ENCODE measurements around the gene RNF220.
"Not testable (repeated sequence)": the region's sequence is repeated elsewhere in the genome, so short reads cannot be mapped to it uniquely, and the experiment has no call there.

RNF220 gene

GRCh38 chr1:44560696-44561095 lies 155.6 kb downstream of the RNF220 start:
- not testable (repeated sequence) for H3K4ac ChIP-seq (ENCODE audit: low read depth, low read length); H2BK5ac ChIP-seq (ENCODE audit: low read depth, low read length, poor library complexity); H3K27me3 ChIP-seq (ENCODE audit: insufficient read depth, low read length); H4K8ac ChIP-seq (ENCODE audit: low read depth, low read length); H3K36me3 ChIP-seq (ENCODE audit: control insufficient read depth in 1 of 2, insufficient read depth in 2 of 2, low read length in 2 of 2); H3K18ac ChIP-seq (ENCODE audit: low read length); H2AK5ac ChIP-seq (ENCODE audit: low read length); H4K91ac ChIP-seq (ENCODE audit: low read depth, low read length); H4K12ac ChIP-seq (ENCODE audit: low read depth, low read length); H3K4me3 ChIP-seq (ENCODE audit: low read depth, low read length); H2BK120ac ChIP-seq (ENCODE audit: insufficient read depth, low read length, poor library complexity); H2AFZ ChIP-seq (ENCODE audit: insufficient read depth, low read length, poor library complexity); H3K4me2 ChIP-seq (ENCODE audit: low read length); H3K9me3 ChIP-seq (ENCODE audit: insufficient read depth, low read depth, low read length); H2BK12ac ChIP-seq (ENCODE audit: low read length); H3K4me1 ChIP-seq (ENCODE audit: control insufficient read depth in 1 of 2, insufficient read depth in 2 of 2, low read length in 2 of 2); H3K27ac ChIP-seq (ENCODE audit: low read depth, low read length); H3K14ac ChIP-seq (ENCODE audit: low read length); H3K79me1 ChIP-seq (ENCODE audit: low read length); H3K79me2 ChIP-seq (ENCODE audit: control insufficient read depth, insufficient read depth, low read length, poor library complexity); DNase-seq; H3K23ac ChIP-seq (ENCODE audit: low read length); H3K9ac ChIP-seq (ENCODE audit: low read length)
- no CpG with 5 or more reads among the region's 3 CpGs for WGBS (ENCODE audit: extremely low coverage, insufficient coverage, insufficient read length)

DNA sequence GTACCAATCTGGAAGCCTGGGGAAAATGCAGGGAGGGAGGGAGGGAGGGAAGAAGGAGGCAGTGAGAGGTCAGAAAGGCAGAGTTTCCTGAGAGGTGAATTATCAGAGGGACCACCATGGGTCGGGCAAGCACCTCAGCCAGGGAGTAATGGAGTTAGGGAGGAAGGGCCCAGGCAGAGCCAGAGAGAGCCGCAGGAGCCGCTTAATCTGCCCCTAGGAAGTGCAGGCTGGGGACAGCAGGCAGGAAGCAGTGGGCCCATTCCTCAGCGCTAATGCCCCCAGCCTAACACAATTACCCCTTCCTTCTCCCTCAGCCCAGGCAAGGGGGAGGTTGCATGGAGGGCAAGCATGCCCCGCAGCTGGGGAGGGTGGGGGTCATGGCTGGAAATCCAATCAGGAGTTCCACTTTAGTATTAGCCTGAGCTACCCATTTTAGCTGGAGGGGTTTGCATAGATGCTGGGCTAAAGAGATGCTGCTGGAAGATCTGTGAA lies 160.2 kb downstream of the RNF220 start:
- no peak overlapping the region for H4K8ac ChIP-seq (ENCODE audit: low read depth, low read length)
- no peak overlapping the region for H3K4ac ChIP-seq (ENCODE audit: low read depth, low read length)
- H3K18ac ChIP-seq (ENCODE audit: low read length) = no peak overlapping the region
- no peak overlapping the region for H3K4me2 ChIP-seq (ENCODE audit: low read length)
- H4K12ac ChIP-seq (ENCODE audit: low read depth, low read length) = no peak overlapping the region
- no peak overlapping the region for H3K27ac ChIP-seq (ENCODE audit: low read depth, low read length)
- H3K14ac ChIP-seq (ENCODE audit: low read length) = no peak overlapping the region
- H3K9me3 ChIP-seq (ENCODE audit: insufficient read depth, low read depth, low read length) = no peaks in the 10 kb centered on the region
- no peak overlapping the region for H2AK5ac ChIP-seq (ENCODE audit: low read length)
- H3K23ac ChIP-seq (ENCODE audit: low read length) = no peak overlapping the region
- H3K4me3 ChIP-seq (ENCODE audit: low read depth, low read length) = no peak overlapping the region
- DNase-seq = no peak
- H3K79me2 ChIP-seq (ENCODE audit: control insufficient read depth, insufficient read depth, low read length, poor library complexity) = no peaks in the 10 kb centered on the region
- H3K79me1 ChIP-seq (ENCODE audit: low read length) = no peaks in the 10 kb centered on the region
- WGBS (ENCODE audit: extremely low coverage, insufficient coverage, insufficient read length) = no CpG with 5 or more reads among the region's 5 CpGs
- no peaks in the 10 kb centered on the region for H3K27me3 ChIP-seq (ENCODE audit: insufficient read depth, low read length)
- H2BK120ac ChIP-seq (ENCODE audit: insufficient read depth, low read length, poor library complexity) = no peak overlapping the region
- no peak overlapping the region for H2AFZ ChIP-seq (ENCODE audit: insufficient read depth, low read length, poor library complexity)
- H3K4me1 ChIP-seq (ENCODE audit: control insufficient read depth in 1 of 2, insufficient read depth in 2 of 2, low read length in 2 of 2) = no peaks in the 10 kb centered on the region
- no peaks in the 10 kb centered on the region for H3K36me3 ChIP-seq (ENCODE audit: control insufficient read depth in 1 of 2, insufficient read depth in 2 of 2, low read length in 2 of 2)
- H2BK12ac ChIP-seq (ENCODE audit: low read length) = no peak overlapping the region
- H2BK5ac ChIP-seq (ENCODE audit: low read depth, low read length, poor library complexity) = no peak overlapping the region
- H4K91ac ChIP-seq (ENCODE audit: low read depth, low read length) = no peak overlapping the region
- H3K9ac ChIP-seq (ENCODE audit: low read length) = no peak overlapping the region

- Histone ChIP-seq H2AK5ac (ENCODE audit: low read length) (no peak overlapping the region), H3K9ac (ENCODE audit: low read length) (no peak overlapping the region), H2BK5ac (ENCODE audit: low read depth, low read length, poor library complexity) (no peak overlapping the region), H3K27ac (ENCODE audit: low read depth, low read length) (no peak overlapping the region), H2BK120ac (ENCODE audit: insufficient read depth, low read length, poor library complexity) (no peak overlapping the region), H3K4me2 (ENCODE audit: low read length) (no peak overlapping the region), H3K18ac (ENCODE audit: low read length) (no peak overlapping the region), H4K91ac (ENCODE audit: low read depth, low read length) (no peak overlapping the region), H3K4me3 (ENCODE audit: low read depth, low read length) (no peak overlapping the region), H4K12ac (ENCODE audit: low read depth, low read length) (no peak overlapping the region), H3K79me1 (ENCODE audit: low read length) (no peaks in the 10 kb centered on the region), H3K4ac (ENCODE audit: low read depth, low read length) (no peak overlapping the region), H3K14ac (ENCODE audit: low read length) (no peak overlapping the region), H4K8ac (ENCODE audit: low read depth, low read length) (no peak overlapping the region), H2AFZ (ENCODE audit: insufficient read depth, low read length, poor library complexity) (no peak overlapping the region), H3K36me3 (ENCODE audit: control insufficient read depth in 1 of 2, insufficient read depth in 2 of 2, low read length in 2 of 2) (no peaks in the 10 kb centered on the region), H3K9me3 (ENCODE audit: insufficient read depth, low read depth, low read length) (no peaks in the 10 kb centered on the region), H3K27me3 (ENCODE audit: insufficient read depth, low read length) (no peaks in the 10 kb centered on the region), H2BK12ac (ENCODE audit: low read length) (no peak overlapping the region), H3K23ac (ENCODE audit: low read length) (no peak overlapping the region), H3K4me1 (ENCODE audit: control insufficient read depth in 1 of 2, insufficient read depth in 2 of 2, low read length in 2 of 2) (no peaks in the 10 kb centered on the region), H3K79me2 (ENCODE audit: control insufficient read depth, insufficient read depth, low read length, poor library complexity) (no peaks in the 10 kb centered on the region)
- no peak for DNase-seq
- no CpG with 5 or more reads among the region's 6 CpGs for WGBS (ENCODE audit: extremely low coverage, insufficient coverage, insufficient read length)
Measured at GRCh38 chr1:44565833-44566232, 160.8 kb downstream of the RNF220 start.

- Histone ChIP-seq H3K9ac (ENCODE audit: low read length) (no peak overlapping the region), H2BK120ac (ENCODE audit: insufficient read depth, low read length, poor library complexity) (no peak overlapping the region), H3K4me1 (ENCODE audit: control insufficient read depth in 1 of 2, insufficient read depth in 2 of 2, low read length in 2 of 2) (no peaks in the 10 kb centered on the region), H4K12ac (ENCODE audit: low read depth, low read length) (no peak overlapping the region), H2AFZ (ENCODE audit: insufficient read depth, low read length, poor library complexity) (no peak overlapping the region), H3K14ac (ENCODE audit: low read length) (no peak overlapping the region), H3K4me3 (ENCODE audit: low read depth, low read length) (no peak overlapping the region), H3K23ac (ENCODE audit: low read length) (no peak overlapping the region), H4K8ac (ENCODE audit: low read depth, low read length) (no peak overlapping the region), H2BK5ac (ENCODE audit: low read depth, low read length, poor library complexity) (no peak overlapping the region), H2BK12ac (ENCODE audit: low read length) (no peak overlapping the region), H3K18ac (ENCODE audit: low read length) (no peak overlapping the region), H3K27ac (ENCODE audit: low read depth, low read length) (no peak overlapping the region), H3K36me3 (ENCODE audit: control insufficient read depth in 1 of 2, insufficient read depth in 2 of 2, low read length in 2 of 2) (no peaks in the 10 kb centered on the region), H2AK5ac (ENCODE audit: low read length) (no peak overlapping the region), H3K79me2 (ENCODE audit: control insufficient read depth, insufficient read depth, low read length, poor library complexity) (no peaks in the 10 kb centered on the region), H3K4me2 (ENCODE audit: low read length) (no peak overlapping the region), H3K9me3 (ENCODE audit: insufficient read depth, low read depth, low read length) (no peaks in the 10 kb centered on the region), H3K79me1 (ENCODE audit: low read length) (no peaks in the 10 kb centered on the region), H3K4ac (ENCODE audit: low read depth, low read length) (no peak overlapping the region), H4K91ac (ENCODE audit: low read depth, low read length) (no peak overlapping the region), H3K27me3 (ENCODE audit: insufficient read depth, low read length) (no peaks in the 10 kb centered on the region)
- no peak for DNase-seq
- no CpG with 5 or more reads among the region's 7 CpGs for WGBS (ENCODE audit: extremely low coverage, insufficient coverage, insufficient read length)
Measured at GRCh38 chr1:44566281-44567046, 161.4 kb downstream of the RNF220 start.

Data from trophoblast cell (in vitro differentiated cells and primary cell).